H9 (cell line): ENCODE results near the gene ZNF683. TPM values are rescaled to one million over a fixed set of nuclear protein-coding genes. Genes with fewer than 3 reads are reported as not detected.

Experiments used
- DNase-seq: peaks from one replicate; pipeline ENCODE4 v3.0.0-alpha.2; 2017
- H2AFZ ChIP-seq: one replicate; pipeline ENCODE4 v1.6.1; 2013; ENCODE audit warnings: mild to moderate bottlenecking, low read length, control low read depth, moderate library complexity
- H2AK5ac ChIP-seq: 2 replicates; pipeline ENCODE4 v1.6.1; 2013; ENCODE audit warnings: low read length, control low read depth, mixed read lengths; ENCODE audit not compliant: insufficient read length
- H2BK120ac ChIP-seq: one replicate; pipeline ENCODE4 v1.6.1; 2013; ENCODE audit warnings: low read depth, mild to moderate bottlenecking, low read length, control low read depth, inconsistent platforms; ENCODE audit not compliant: poor library complexity, severe bottlenecking
- H2BK12ac ChIP-seq: 2 replicates; pipeline ENCODE4 v1.6.1; 2013; ENCODE audit warnings: low read length, control low read depth, mixed read lengths, low read depth; ENCODE audit not compliant: insufficient read length
- H2BK15ac ChIP-seq: 2 replicates; pipeline ENCODE4 v1.6.1; 2013; ENCODE audit warnings: low read depth, low read length, control low read depth
- H2BK20ac ChIP-seq: one replicate; pipeline ENCODE4 v1.6.1; 2013; ENCODE audit warnings: low read depth, mild to moderate bottlenecking, low read length, control low read depth, inconsistent platforms; ENCODE audit not compliant: poor library complexity, severe bottlenecking
- H2BK5ac ChIP-seq: 2 replicates; pipeline ENCODE4 v1.6.1; 2013; ENCODE audit warnings: low read length, control low read depth, mixed read lengths; ENCODE audit not compliant: insufficient read length
- H3K14ac ChIP-seq: 2 replicates; pipeline ENCODE4 v1.6.1; 2013; ENCODE audit warnings: low read length, control low read depth; ENCODE audit not compliant: insufficient read depth
- H3K18ac ChIP-seq: 2 replicates; pipeline ENCODE4 v1.6.1; 2013; ENCODE audit warnings: low read depth, mild to moderate bottlenecking, mixed read lengths, low read length, control low read depth; ENCODE audit not compliant: insufficient read length
- H3K23ac ChIP-seq: 2 replicates; pipeline ENCODE4 v1.6.1; 2013; ENCODE audit warnings: low read length, control low read depth, mixed read lengths, low read depth; ENCODE audit not compliant: insufficient read length
- H3K23me2 ChIP-seq: 2 replicates; pipeline ENCODE4 v1.6.1; 2013; ENCODE audit warnings: low read depth, mild to moderate bottlenecking, mixed read lengths, low read length, control low read depth; ENCODE audit not compliant: insufficient read length, poor library complexity, severe bottlenecking
- H3K27ac ChIP-seq: 2 replicates; pipeline ENCODE4 v1.5.1; 2013; ENCODE audit warnings: low read length, control low read depth, mixed read lengths, low read depth; ENCODE audit not compliant: insufficient read length
- H3K27me3 ChIP-seq: 2 replicates; pipeline ENCODE4 v1.6.1; 2013; ENCODE audit warnings: low read length, control low read depth, inconsistent platforms; ENCODE audit not compliant: insufficient read depth
- H3K4ac ChIP-seq: 2 replicates; pipeline ENCODE4 v1.6.1; 2013; ENCODE audit warnings: low read depth, mild to moderate bottlenecking, control low read depth, inconsistent platforms, low read length, moderate library complexity
- H3K4me1 ChIP-seq: 2 replicates; pipeline ENCODE4 v1.6.1; 2013; ENCODE audit warnings: low read length, control low read depth, inconsistent platforms; ENCODE audit not compliant: insufficient read depth
- H3K4me2 ChIP-seq: 2 replicates; pipeline ENCODE4 v1.6.1; 2013; ENCODE audit warnings: low read length, control low read depth, mixed read lengths; ENCODE audit not compliant: insufficient read length, insufficient read depth
- H3K56ac ChIP-seq: 2 replicates; pipeline ENCODE4 v1.6.1; 2013; ENCODE audit warnings: low read depth, mild to moderate bottlenecking, mixed read lengths, low read length, control low read depth; ENCODE audit not compliant: insufficient read length
- H3K79me1 ChIP-seq: 2 replicates; pipeline ENCODE4 v1.6.1; 2013; ENCODE audit warnings: low read depth, mild to moderate bottlenecking, moderate library complexity, low read length, control low read depth, inconsistent platforms; ENCODE audit not compliant: insufficient read depth, poor library complexity, severe bottlenecking
- H3K79me2 ChIP-seq: 2 replicates; pipeline ENCODE4 v1.6.1; 2013; ENCODE audit warnings: low read length, control low read depth, inconsistent platforms; ENCODE audit not compliant: insufficient read depth
- H3K9ac ChIP-seq: 2 replicates; pipeline ENCODE4 v1.6.1; 2013; ENCODE audit warnings: low read length, control low read depth, mixed read lengths; ENCODE audit not compliant: insufficient read length; ENCODE audit errors: extremely low read depth
- H3K9me3 ChIP-seq: one replicate; pipeline ENCODE4 v1.6.1; 2013; ENCODE audit warnings: low read depth, low read length, inconsistent platforms; ENCODE audit not compliant: control insufficient read depth
- H3T11ph ChIP-seq: one replicate; pipeline ENCODE4 v1.6.1; 2013; ENCODE audit warnings: mild to moderate bottlenecking, low read length, control low read depth, inconsistent platforms
- H4K20me1 ChIP-seq: one replicate; pipeline ENCODE4 v1.6.1; 2013; ENCODE audit not compliant: control insufficient read depth, insufficient read length, insufficient read depth
- H4K5ac ChIP-seq: 2 replicates; pipeline ENCODE4 v1.6.1; 2013; ENCODE audit warnings: low read depth, mild to moderate bottlenecking, mixed read lengths, low read length, control low read depth; ENCODE audit not compliant: insufficient read length
- H4K8ac ChIP-seq: replicated peaks from 2 replicates; pipeline ENCODE4 v1.6.1; 2013; ENCODE audit warnings: low read length, control low read depth, mixed read lengths, low read depth; ENCODE audit not compliant: insufficient read length
- H4K91ac ChIP-seq: 2 replicates; pipeline ENCODE4 v1.6.1; 2013; ENCODE audit warnings: low read depth, mild to moderate bottlenecking, moderate library complexity, mixed read lengths, low read length, control low read depth; ENCODE audit not compliant: insufficient read length
- H3K27ac Mint-ChIP-seq, 3 experiments: 2 replicates in 2 of 3; 3 replicates in 1 of 3; pipeline ENCODE4 v1.8.0; 2020 to 2021; ENCODE audit warnings: mixed read lengths in 3 of 3, mild to moderate bottlenecking in 1 of 3, moderate library complexity in 1 of 3
- H3K27me3 Mint-ChIP-seq: 2 replicates; pipeline ENCODE4 v1.8.0; 2021; ENCODE audit warnings: low read depth, mild to moderate bottlenecking, moderate library complexity, mixed read lengths
- H3K36me3 Mint-ChIP-seq, 3 experiments: 2 replicates in 2 of 3; 3 replicates in 1 of 3; pipeline ENCODE4 v1.8.0; 2020 to 2021; ENCODE audit warnings: low read depth in 3 of 3, mixed read lengths in 3 of 3; ENCODE audit not compliant: insufficient read depth in 1 of 3
- H3K4me1 Mint-ChIP-seq, 2 experiments: 2 replicates each; pipeline ENCODE4 v1.8.0; 2020; ENCODE audit warnings: mixed read lengths in 2 of 2
- H3K4me3 Mint-ChIP-seq, 2 experiments: 2 replicates in 1 of 2; 3 replicates in 1 of 2; pipeline ENCODE4 v1.8.0; 2020 to 2021; ENCODE audit warnings: mild to moderate bottlenecking in 2 of 2, mixed read lengths in 2 of 2, moderate library complexity in 1 of 2
- H3K9me3 Mint-ChIP-seq, 2 experiments: 2 replicates in 1 of 2; 3 replicates in 1 of 2; pipeline ENCODE4 v1.8.0; 2020; ENCODE audit warnings: mild to moderate bottlenecking in 2 of 2, mixed read lengths in 2 of 2, moderate library complexity in 1 of 2
- WGBS: extraction: QIAGEN DNeasy Blood & Tissue Kit; methylation state at CpG from one replicate; pipeline ENCODE4 v1.1.7; 2013; ENCODE audit warnings: missing lambda C conversion rate, low lambda C conversion rate, mixed read lengths; ENCODE audit not compliant: insufficient read length; ENCODE audit errors: extremely low coverage; 5-methylcytosine and 5-hydroxymethylcytosine counted together
- total RNA-seq: library from RNA; stranded (reverse); gene quantifications from 2 replicates; pipeline ENCODE4 v1.2.1, GENCODE V29; 2021
- TF ChIP-seq, protein P1 (sequence below): fragments of 200-600 bp; sonication (generic); conservative IDR thresholded peaks from 3 replicates; pipeline ENCODE4 v1.8.0; 2021; ENCODE audit warnings: antibody characterized with exemption, mild to moderate bottlenecking

Gene ZNF683
- total RNA-seq, 1 experiment from 2014 or later, result not detected

DNA sequence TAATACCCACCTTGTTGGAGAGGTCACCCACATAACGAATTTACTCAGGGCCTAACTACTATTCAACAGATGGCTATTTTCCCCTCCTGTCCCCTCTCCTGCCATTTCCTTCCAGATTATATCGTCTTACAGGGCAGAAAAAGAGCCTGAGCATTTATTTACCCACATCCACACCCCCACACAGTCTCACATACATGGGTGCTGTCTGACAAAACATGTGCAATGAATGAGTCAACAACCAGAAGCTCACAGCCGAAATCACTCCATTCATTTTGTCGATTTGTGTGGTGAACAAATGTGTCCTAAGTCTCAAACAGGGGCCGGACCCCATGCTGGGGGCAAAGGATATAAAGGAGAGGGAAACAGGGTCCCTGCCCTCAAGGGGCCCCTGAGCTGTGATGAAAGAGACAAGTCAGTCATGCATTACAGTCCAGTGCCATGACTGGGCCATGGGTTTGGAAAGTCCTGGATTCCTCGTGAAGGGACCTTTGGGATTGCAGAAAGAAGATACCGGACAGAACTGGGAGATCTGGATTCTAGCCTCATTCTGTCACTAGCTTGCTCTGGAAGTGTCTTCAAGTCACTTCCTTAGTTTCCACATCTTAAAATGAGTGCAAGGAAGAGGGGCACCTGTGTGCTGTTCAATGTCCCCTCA lies 16.4 kb upstream of the ZNF683 start:
- H3K27ac ChIP-seq, result no peak overlapping the region
- H3K9ac ChIP-seq, result no peak overlapping the region
- H3K4me3 Mint-ChIP-seq, result no peak overlapping the region
- no peak overlapping the region for H2BK15ac ChIP-seq
- no peak overlapping the region for H3K14ac ChIP-seq
- H2BK5ac ChIP-seq, result no peak overlapping the region
- H3K18ac ChIP-seq, result no peak overlapping the region
- H3K56ac ChIP-seq, result no peak overlapping the region
- H3K36me3 Mint-ChIP-seq, result no peaks in the 10 kb centered on the region
- no peaks in the 10 kb centered on the region for H3K9me3 ChIP-seq
- no peak overlapping the region for H3K4ac ChIP-seq
- no peaks in the 10 kb centered on the region for H3K27me3 ChIP-seq
- no peak overlapping the region for H2AK5ac ChIP-seq
- no peak overlapping the region for H2BK20ac ChIP-seq
- H3K4me2 ChIP-seq, result no peak overlapping the region
- peaks cover 4% of the 10 kb centered on the region; the same call in 1 of the 2 replicates for H3K4me1 ChIP-seq
- no peaks in the 10 kb centered on the region for H3K79me1 ChIP-seq
- no CpG with 5 or more reads among the region's 7 CpGs for WGBS
- no peak overlapping the region for H3K23ac ChIP-seq
- peaks cover 2% of the 10 kb centered on the region; the same call in 1 of the 2 replicates for H3K27me3 Mint-ChIP-seq
- DNase-seq, result no peak
- no peaks in the 10 kb centered on the region for H3K23me2 ChIP-seq
- H2BK12ac ChIP-seq, result no peak overlapping the region
- H2AFZ ChIP-seq, result no peak overlapping the region
- no peak overlapping the region for H4K8ac ChIP-seq
- no peak overlapping the region for H4K5ac ChIP-seq
- H3K27ac Mint-ChIP-seq, result peak overlapping the region in 1 of 3 experiments; percentile 19; a peak in 1 of 7 replicates
- no peak overlapping the region for H3T11ph ChIP-seq
- TF ChIP-seq, protein P1, sequence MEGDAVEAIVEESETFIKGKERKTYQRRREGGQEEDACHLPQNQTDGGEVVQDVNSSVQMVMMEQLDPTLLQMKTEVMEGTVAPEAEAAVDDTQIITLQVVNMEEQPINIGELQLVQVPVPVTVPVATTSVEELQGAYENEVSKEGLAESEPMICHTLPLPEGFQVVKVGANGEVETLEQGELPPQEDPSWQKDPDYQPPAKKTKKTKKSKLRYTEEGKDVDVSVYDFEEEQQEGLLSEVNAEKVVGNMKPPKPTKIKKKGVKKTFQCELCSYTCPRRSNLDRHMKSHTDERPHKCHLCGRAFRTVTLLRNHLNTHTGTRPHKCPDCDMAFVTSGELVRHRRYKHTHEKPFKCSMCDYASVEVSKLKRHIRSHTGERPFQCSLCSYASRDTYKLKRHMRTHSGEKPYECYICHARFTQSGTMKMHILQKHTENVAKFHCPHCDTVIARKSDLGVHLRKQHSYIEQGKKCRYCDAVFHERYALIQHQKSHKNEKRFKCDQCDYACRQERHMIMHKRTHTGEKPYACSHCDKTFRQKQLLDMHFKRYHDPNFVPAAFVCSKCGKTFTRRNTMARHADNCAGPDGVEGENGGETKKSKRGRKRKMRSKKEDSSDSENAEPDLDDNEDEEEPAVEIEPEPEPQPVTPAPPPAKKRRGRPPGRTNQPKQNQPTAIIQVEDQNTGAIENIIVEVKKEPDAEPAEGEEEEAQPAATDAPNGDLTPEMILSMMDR, result no peak
- no peaks in the 10 kb centered on the region for H3K9me3 Mint-ChIP-seq
- H4K20me1 ChIP-seq, result no peaks in the 10 kb centered on the region
- H3K4me1 Mint-ChIP-seq, result peaks cover 21 to 37% of the 10 kb centered on the region in 2 experiments
- H2BK120ac ChIP-seq, result no peak overlapping the region
- H4K91ac ChIP-seq, result no peak overlapping the region
- H3K79me2 ChIP-seq, result no peaks in the 10 kb centered on the region
